GM21576 (cell line): ENCODE measurements around the gene B3GNT9.
"Not testable (repeated sequence)": the region's sequence is repeated elsewhere in the genome, so short reads cannot be mapped to it uniquely, and the experiment has no call there.

Experiments
- ATAC-seq: cut with Tn5 transposase; IDR thresholded peaks from one replicate; pipeline ENCODE4 v1.9.1; 2021; ENCODE audit warnings: mild to moderate bottlenecking, moderate library complexity; ENCODE audit not compliant: unreplicated experiment

Gene B3GNT9

GRCh38 chr16:67151431-67152097 is 766 bp upstream of the B3GNT9 start:
- ATAC-seq: no peak

DNA sequence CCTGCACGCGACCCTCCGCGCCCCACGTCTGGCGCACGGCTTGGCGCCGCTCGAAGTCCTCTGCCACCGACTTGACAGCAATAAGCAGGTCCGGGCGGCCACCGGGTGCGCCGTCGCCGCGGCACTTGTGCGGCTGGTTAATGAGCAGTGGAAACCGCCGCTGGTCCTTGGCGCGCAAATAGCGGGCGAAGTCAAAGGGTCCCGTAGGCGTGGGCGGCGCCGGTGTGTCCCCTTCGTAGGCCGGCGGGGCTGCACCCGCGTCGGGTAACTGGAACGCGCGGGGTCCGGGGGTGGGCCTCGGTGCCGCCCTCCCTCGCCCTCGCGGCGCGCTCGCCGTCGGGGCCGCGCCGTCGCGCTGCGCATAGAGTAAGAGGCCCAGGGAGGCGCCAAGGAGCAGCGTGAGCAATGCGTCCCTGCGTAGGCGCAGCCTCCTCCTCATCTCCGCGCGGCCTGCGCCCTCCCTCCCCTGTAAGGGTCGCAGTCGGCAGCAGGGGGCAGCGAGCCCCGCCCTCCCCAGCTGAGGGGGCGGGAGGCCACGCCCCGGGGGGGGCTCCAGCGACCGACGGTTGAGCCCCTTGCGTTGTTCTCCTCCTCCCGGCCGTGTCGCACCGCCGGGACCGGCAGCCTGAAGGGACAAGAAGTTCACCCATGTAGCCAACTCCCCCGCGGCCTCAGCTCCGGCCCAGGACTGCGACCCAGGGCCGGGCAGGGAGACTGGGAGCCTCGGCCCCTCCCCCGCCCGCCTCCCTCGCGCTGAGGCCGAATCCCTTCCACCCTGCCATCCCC is 558 bp downstream of the B3GNT9 start:
- no peak for ATAC-seq

GRCh38 chr16:67149276-67150046 is 1.3 kb downstream of the B3GNT9 start:
- no peak for ATAC-seq

DNA sequence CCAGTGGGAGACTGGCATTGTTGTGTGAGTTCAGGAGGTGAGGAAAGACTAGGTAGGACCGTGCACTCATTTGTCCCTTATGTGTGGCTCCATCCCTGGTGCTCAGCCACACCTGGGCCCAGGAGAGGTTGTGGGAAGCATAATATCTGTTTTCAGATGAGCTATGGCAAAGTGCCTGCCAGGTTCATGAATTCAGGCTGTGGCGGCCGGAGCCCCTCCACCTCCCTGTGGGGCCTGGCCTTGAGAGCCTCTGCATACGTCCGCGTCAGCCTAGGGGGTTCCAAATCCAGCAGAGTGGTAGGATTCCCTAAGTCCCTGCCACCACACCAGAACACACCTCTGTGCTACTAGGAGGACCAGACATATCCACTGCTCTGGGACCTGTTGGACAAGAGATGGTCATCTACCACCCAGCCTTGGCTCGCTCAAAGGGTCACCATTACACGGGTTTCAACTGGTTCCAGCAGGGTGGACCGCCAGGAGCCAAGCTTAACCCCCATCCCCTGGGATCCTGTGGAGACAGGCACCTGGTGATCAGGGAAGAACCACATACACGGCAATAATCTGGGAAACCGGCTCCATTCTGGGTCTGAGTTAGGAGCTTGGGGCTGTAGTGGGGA is 2.0 kb downstream of the B3GNT9 start:
- no peak for ATAC-seq

DNA sequence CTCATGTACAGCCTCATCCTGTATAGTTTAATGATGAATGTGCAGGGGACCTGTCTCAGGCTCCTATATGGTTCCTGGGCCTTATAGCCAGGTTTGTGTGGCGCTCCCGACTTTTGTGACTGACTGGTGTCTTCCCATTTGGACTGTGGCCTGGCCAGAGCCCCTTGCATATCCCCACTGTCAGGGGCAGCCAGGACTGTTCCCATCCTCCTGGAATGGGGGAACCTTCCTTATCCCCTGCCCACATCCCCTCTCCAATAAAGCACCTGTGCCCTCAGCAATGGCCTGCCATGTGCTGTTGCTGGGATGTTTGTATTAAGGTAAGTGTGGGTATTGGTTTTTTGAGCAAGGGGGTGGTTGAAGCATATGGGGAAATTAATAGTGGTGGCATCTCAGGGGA is 2.6 kb downstream of the B3GNT9 start:
- no peak for ATAC-seq

DNA sequence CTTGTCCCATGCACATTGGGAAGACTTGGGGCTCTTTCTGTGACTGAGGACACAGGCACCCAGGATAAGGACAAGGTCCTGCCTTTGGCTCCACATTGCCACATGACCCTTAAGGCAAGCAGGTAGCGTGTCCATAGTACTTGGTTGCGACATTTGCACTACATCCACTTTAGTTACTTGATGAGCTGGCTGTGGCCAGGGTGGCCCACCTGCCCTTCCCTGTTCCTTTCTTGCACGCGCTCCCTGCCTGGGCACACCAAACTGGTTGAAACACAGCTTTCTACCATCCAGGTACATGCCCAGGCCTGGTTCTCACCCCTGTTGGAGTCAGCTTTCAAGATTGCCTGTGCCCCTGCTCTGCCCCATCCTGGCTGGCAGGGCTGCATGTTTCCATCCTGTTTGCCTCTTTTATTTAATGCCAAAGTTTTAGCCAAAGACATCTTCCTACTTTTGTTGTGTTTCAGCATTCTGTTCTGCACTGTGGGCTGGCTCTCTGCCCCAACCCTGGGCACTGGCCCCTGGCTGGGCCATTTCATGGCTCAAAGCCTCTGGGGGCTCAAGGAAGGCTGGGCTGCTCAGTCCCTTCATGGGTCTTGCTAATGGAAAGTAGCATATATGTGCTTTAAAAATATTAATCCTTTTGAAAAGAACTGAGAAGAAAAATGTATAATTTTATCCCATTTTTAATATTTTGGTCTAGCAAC is 3.2 kb downstream of the B3GNT9 start:
- ATAC-seq: no peak

- no peak for ATAC-seq
Observed at GRCh38 chr16:67146523-67147357, 4.1 kb downstream of the B3GNT9 start.

- ATAC-seq: no peak
Observed at GRCh38 chr16:67145746-67146145, 5.1 kb downstream of the B3GNT9 start.

DNA sequence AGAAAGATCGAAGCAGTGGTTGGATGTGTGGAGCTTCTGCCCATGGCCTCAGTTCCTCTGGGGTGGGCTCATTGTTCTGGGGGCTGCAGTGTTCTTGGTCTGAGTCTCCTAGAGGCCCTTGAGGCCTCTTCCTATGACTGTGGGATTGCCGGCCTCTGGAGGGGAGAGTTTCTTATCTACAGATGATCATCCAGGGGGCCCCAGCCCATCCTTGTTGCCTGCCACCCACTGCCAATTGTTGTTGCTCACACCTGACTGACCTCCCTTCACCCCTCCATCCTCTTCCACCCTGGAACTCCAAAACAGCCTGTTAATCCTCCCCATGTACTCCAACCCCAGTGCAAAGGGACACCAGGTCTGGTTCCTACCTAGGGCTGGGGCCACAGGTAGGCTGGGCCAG is 5.9 kb downstream of the B3GNT9 start:
- no peak for ATAC-seq

DNA sequence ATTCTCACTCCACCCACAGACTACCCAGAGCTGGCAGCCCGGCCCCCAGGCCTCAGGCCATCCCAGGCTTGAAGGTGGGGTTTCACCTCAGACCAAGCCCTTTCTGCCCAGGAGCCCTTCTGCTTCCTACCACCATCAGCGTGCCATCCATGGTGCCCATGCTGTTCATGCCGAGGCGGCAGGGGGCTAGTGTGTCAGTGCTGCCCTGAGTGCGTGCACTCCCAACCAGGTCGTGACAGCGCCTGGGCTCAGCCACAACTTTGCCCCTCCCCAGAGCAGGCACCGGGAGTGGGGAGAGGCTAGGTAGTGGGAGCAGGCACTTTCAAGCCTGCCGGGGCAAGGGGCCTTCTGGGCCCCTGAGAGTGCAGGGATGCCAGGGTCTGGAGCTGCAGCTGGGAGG is 8.5 kb downstream of the B3GNT9 start:
- ATAC-seq: no peak

DNA sequence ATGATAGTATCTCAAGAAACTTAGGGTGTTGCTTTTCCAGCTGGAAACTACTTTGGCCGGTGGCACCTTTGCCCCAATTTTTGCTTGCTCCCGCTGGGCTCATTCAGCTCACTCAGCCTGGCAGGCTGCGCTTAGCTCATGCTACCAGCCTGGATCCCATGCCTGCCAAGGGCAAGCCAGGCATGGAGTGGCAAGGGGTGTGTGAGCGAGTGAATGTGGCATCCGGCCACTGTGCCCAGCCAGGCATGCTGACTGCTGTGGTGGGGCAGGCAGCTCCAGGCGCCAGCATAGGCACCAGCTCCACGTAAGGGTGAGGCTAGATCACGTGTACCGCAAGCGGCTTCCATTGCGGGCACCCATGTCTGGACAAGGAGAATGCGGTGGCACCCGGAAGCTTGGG is 9.4 kb downstream of the B3GNT9 start:
- ATAC-seq: no peak

- ATAC-seq: no peak
Observed at GRCh38 chr16:67137605-67138004, 13.2 kb downstream of the B3GNT9 start.

- ATAC-seq: no peak
Observed at GRCh38 chr16:67129422-67129821, 21.4 kb downstream of the B3GNT9 start.

DNA sequence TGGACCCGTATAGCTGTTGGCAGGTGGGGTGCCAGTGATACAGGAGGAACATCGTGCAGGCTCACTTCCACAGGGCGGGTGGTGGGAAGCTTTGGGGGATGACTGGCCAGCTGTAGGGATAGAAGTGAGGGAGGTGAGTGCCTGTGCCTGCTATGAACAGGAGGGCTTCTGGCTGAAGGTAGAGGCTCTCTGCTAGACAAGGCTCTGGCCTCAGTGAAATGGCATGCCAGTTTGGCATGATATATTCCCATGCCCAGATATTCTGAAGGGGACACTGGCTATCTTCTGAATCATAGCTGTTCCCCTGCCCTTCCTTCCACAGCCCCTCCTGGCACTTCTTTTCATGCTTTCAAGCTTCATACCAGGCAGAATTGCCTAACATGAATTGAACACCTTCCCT is 21.9 kb downstream of the B3GNT9 start:
- ATAC-seq: no peak

- no peak for ATAC-seq
Observed at GRCh38 chr16:67128417-67128816, 22.4 kb downstream of the B3GNT9 start.

- not testable (repeated sequence) for ATAC-seq
Observed at GRCh38 chr16:67122799-67123198, 28.0 kb downstream of the B3GNT9 start.

DNA sequence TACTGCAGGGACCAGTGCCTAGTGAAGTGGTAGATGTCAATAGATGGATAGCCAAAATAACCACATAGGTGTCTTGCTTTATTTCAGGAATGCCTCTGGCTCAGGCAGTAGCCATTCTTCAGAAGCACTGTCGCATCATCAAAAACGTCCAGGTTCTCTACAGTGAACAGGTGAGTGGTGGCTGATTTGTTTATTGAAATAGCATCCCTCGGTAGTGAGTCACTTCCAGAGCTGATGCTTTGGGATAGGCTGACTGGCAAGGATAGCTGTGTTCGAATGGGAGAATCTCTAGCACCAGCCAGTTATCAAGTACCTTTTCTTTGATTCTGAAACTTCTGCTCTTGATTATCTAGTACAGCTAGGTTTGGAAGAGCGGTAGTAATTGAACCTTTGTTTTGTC is 30.8 kb downstream of the B3GNT9 start:
- no peak for ATAC-seq

GRCh38 chr16:67117716-67118115 is 33.1 kb downstream of the B3GNT9 start:
- ATAC-seq: no peak

- no peak for ATAC-seq
Observed at GRCh38 chr16:67116388-67117311, 34.1 kb downstream of the B3GNT9 start.
